ENCODE measurements around the gene SGCA. TPM values are rescaled to one million over a fixed set of nuclear protein-coding genes. Genes with fewer than 3 reads are reported as not detected.

The SGCA gene
- total and polyA plus RNA-seq, 2 donors (not counting 3 experiments of a cell fraction or from before 2014, with no cell fraction given): not detected

DNA sequence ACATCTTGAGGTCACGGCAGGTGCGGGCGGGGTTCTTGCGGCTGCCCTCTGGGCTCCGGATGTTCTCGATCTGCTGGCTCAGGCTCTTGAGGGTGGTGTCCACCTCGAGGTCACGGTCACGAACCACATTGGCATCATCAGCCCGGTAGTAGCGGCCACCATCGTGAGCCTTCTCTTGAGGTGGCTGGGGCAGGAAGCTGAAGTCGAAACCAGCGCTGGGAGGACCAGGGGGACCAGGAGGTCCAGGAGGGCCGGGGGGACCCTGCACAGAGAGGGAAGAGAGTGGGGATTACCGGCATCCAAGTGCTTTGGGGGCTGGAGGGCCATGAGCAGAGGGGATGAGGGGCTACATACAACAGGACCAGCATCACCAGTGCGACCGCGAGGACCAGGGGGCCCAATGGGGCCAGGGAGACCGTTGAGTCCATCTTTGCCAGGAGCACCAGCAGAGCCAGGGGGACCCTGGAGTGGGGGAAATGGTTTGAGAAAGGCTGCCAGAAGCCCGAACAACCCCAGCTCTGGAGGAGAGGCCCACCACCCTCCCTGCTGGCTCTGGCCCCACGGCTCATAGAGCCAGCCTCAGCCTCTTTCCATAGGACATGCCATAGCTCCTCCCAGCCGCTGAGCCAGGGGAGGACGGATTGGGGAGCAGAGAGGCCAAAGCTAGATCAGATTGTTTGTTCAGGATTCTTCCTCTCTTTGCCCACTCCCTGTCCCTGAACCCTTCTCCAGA, 21.0 kb downstream of the SGCA start:
- no peaks in the 10 kb centered on the region for H3K4me1 ChIP-seq (ENCODE audit: control insufficient read depth, extremely low read depth, insufficient read depth, low read length)
- H3K79me2 ChIP-seq (ENCODE audit: control insufficient read depth, insufficient read depth, low read length): no peaks in the 10 kb centered on the region
- DNase-seq (ENCODE audit: low read depth, low spot score) (no peak), FAIRE-seq (no peak)
- no peaks in the 10 kb centered on the region for H3K9me1 ChIP-seq (replicated peaks; ENCODE audit: control insufficient read depth, extremely low read depth, insufficient read depth, low read length)
- H3K27ac ChIP-seq (ENCODE audit: insufficient read depth, low read depth, low read length): no peak overlapping the region
- H3K9ac ChIP-seq (replicated peaks; ENCODE audit: extremely low read depth, insufficient read depth, low read length): no peak overlapping the region
- no peak for TF ChIP-seq POLR2AphosphoS5 (IDR thresholded peaks at IDR 0.05; ENCODE audit: insufficient read depth, low read depth, low read length)
- no peak for TF ChIP-seq MYC (IDR thresholded peaks at IDR 0.05; ENCODE audit: low read depth, low read length)
- TF ChIP-seq JUN (IDR thresholded peaks at IDR 0.05; ENCODE audit: borderline replicate concordance, insufficient read depth, insufficient read length, low read depth): no peak
- TF ChIP-seq, protein P1, sequence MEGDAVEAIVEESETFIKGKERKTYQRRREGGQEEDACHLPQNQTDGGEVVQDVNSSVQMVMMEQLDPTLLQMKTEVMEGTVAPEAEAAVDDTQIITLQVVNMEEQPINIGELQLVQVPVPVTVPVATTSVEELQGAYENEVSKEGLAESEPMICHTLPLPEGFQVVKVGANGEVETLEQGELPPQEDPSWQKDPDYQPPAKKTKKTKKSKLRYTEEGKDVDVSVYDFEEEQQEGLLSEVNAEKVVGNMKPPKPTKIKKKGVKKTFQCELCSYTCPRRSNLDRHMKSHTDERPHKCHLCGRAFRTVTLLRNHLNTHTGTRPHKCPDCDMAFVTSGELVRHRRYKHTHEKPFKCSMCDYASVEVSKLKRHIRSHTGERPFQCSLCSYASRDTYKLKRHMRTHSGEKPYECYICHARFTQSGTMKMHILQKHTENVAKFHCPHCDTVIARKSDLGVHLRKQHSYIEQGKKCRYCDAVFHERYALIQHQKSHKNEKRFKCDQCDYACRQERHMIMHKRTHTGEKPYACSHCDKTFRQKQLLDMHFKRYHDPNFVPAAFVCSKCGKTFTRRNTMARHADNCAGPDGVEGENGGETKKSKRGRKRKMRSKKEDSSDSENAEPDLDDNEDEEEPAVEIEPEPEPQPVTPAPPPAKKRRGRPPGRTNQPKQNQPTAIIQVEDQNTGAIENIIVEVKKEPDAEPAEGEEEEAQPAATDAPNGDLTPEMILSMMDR (IDR thresholded peaks at IDR 0.05; ENCODE audit: extremely low read depth in 1 of 2, insufficient read depth in 1 of 2, low read depth in 1 of 2, low read length in 2 of 2): no peak
- TF ChIP-seq, protein P2, sequence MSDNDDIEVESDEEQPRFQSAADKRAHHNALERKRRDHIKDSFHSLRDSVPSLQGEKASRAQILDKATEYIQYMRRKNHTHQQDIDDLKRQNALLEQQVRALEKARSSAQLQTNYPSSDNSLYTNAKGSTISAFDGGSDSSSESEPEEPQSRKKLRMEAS (IDR thresholded peaks at IDR 0.05; ENCODE audit: insufficient read depth, insufficient read length): no peak
- intact Hi-C loops (cut with micrococcal nuclease) (no loop called here), dilution Hi-C loops (cut with MboI; ENCODE audit: extremely low pct_ligation_motif_present, low sequenced_read_pairs) (no loop called here)
- no TSS peak for BruUV-seq (replicated peaks)
- no peaks in the 10 kb centered on the region for H3K9me3 ChIP-seq (replicated peaks; ENCODE audit: control insufficient read depth, insufficient read depth, low read length)
- H3K4me2 ChIP-seq (ENCODE audit: insufficient read depth, low read length): no peak overlapping the region
- no peaks in the 10 kb centered on the region for H3K27me3 ChIP-seq (ENCODE audit: control insufficient read depth in 2 of 2, insufficient read depth in 2 of 2, low read length in 2 of 2)
- H4K20me1 ChIP-seq (replicated peaks; ENCODE audit: control insufficient read depth, extremely low read depth, insufficient read depth, low read length): no peaks in the 10 kb centered on the region
- POLR2A ChIA-PET: no interaction called here
- H2AFZ ChIP-seq (ENCODE audit: low read depth, low read length): no peak overlapping the region
- CTCF ChIA-PET: interaction anchor here (0.6 to 3.1 kb wide), 4 partner anchors 9 to 72 kb away, joined by 3 to 15 read pairs (median 10); no protein-coding TSS in a partner anchor
- no peak overlapping the region for H3K4me3 ChIP-seq (replicated peaks in 1 of 3; ENCODE audit: insufficient read depth in 1 of 3, low read depth in 1 of 3, low read length in 3 of 3)
- H3K36me3 ChIP-seq (ENCODE audit: control insufficient read depth in 2 of 2, extremely low read depth in 1 of 2, insufficient read depth in 2 of 2, low read length in 2 of 2): no peaks in the 10 kb centered on the region

Data from endothelial cell of umbilical vein (primary cell).